CD14-positive monocyte (primary cell): ENCODE results near the gene GUCY2F. TPM values are rescaled to one million over a fixed set of nuclear protein-coding genes. Genes with fewer than 3 reads are reported as not detected.

Experiments
- DNase-seq, 3 donors: peaks; one replicate each; pipeline ENCODE4 v3.0.0-alpha.2; 2011 to 2022
- H2AFZ ChIP-seq: 2 replicates; pipeline ENCODE4 v1.6.0; 2012; ENCODE audit warnings: mild to moderate bottlenecking, low read depth, low read length, inconsistent platforms; ENCODE audit not compliant: insufficient read depth, poor library complexity, severe bottlenecking
- H3K27ac ChIP-seq, 2 donors: 1 replicate in 1 of 2; 2 replicates in 1 of 2; pipeline ENCODE4 v1.5.1; 2012 to 2013; ENCODE audit warnings: low read length in 2 of 2, control low read depth in 1 of 2, inconsistent platforms in 1 of 2, low read depth in 1 of 2, mild to moderate bottlenecking in 1 of 2
- H3K27me3 ChIP-seq, 2 donors: one replicate each; pipeline versions ENCODE4 v1.6.0 to v1.6.1; 2011 to 2013; ENCODE audit warnings: low read length in 2 of 2; ENCODE audit not compliant: control insufficient read depth in 2 of 2, insufficient read depth in 2 of 2
- H3K36me3 ChIP-seq, 2 donors: replicated peaks in 1 of 2; 1 replicate in 1 of 2; 2 replicates in 1 of 2; pipeline versions ENCODE4 v1.5.1 to v1.6.1; 2012 to 2013; ENCODE audit warnings: low read length in 2 of 2, control low read depth in 1 of 2, inconsistent platforms in 1 of 2, mild to moderate bottlenecking in 1 of 2; ENCODE audit not compliant: insufficient read depth in 2 of 2, control insufficient read depth in 1 of 2
- H3K4me1 ChIP-seq, 2 donors: 1 replicate in 1 of 2; 2 replicates in 1 of 2; pipeline versions ENCODE4 v1.5.1 to v1.6.1; 2012 to 2013; ENCODE audit warnings: low read length in 2 of 2, control low read depth in 1 of 2, inconsistent platforms in 1 of 2, mild to moderate bottlenecking in 1 of 2, moderate library complexity in 1 of 2; ENCODE audit not compliant: insufficient read depth in 2 of 2, control insufficient read depth in 1 of 2
- H3K4me2 ChIP-seq: replicated peaks from 2 replicates; pipeline ENCODE3; 2012; ENCODE audit warnings: low read length, moderate library complexity, mild to moderate bottlenecking; ENCODE audit not compliant: poor library complexity, severe bottlenecking; ENCODE audit errors: extremely low read depth
- H3K4me3 ChIP-seq, 3 experiments: fragments of 200-600 bp in 1 of 3; sonication (generic) in 1 of 3; replicated peaks in 1 of 3; 1 replicate in 2 of 3; 2 replicates in 1 of 3; pipeline ENCODE4 v1.5.1; 2011 to 2013; ENCODE audit warnings: low read length in 3 of 3, mild to moderate bottlenecking in 3 of 3, control low read depth in 2 of 3, low read depth in 2 of 3, inconsistent platforms in 1 of 3, moderate library complexity in 1 of 3
- H3K79me2 ChIP-seq: 2 replicates; pipeline ENCODE4 v1.6.0; 2012; ENCODE audit warnings: mild to moderate bottlenecking, control low read depth, inconsistent platforms, low read length, moderate library complexity; ENCODE audit not compliant: insufficient read depth
- H3K9ac ChIP-seq: 2 replicates; pipeline ENCODE4 v1.6.0; 2017; ENCODE audit warnings: low read length, mild to moderate bottlenecking; ENCODE audit not compliant: insufficient read depth, poor library complexity, severe bottlenecking
- H3K9me3 ChIP-seq, 2 donors: replicated peaks in 1 of 2; 1 replicate in 1 of 2; 2 replicates in 1 of 2; pipeline versions ENCODE4 v1.5.1 to v1.6.1; 2012 to 2013; ENCODE audit warnings: low read length in 2 of 2, control low read depth in 1 of 2; ENCODE audit not compliant: control insufficient read depth in 1 of 2, insufficient read depth in 1 of 2
- H4K20me1 ChIP-seq: 2 replicates; pipeline ENCODE4 v1.6.0; 2012; ENCODE audit warnings: mild to moderate bottlenecking, low read length, control low read depth, moderate library complexity; ENCODE audit not compliant: insufficient read depth
- H3K27ac Mint-ChIP-seq, 7 donors: one replicate each; pipeline ENCODE4 v1.8.0; 2020; ENCODE audit warnings: mild to moderate bottlenecking in 7 of 7, mixed read lengths in 7 of 7, moderate library complexity in 6 of 7, inconsistent platforms in 2 of 7
- H3K27me3 Mint-ChIP-seq, 3 donors: one replicate each; pipeline ENCODE4 v1.8.0; 2021 to 2022; ENCODE audit warnings: low read depth in 3 of 3, mild to moderate bottlenecking in 3 of 3, mixed read lengths in 3 of 3, moderate library complexity in 3 of 3, inconsistent platforms in 1 of 3
- H3K36me3 Mint-ChIP-seq, 2 donors: one replicate each; pipeline ENCODE4 v1.8.0; 2020; ENCODE audit warnings: mixed read lengths in 2 of 2, inconsistent platforms in 1 of 2, mild to moderate bottlenecking in 1 of 2
- H3K4me1 Mint-ChIP-seq: one replicate; pipeline ENCODE4 v1.8.0; 2020; ENCODE audit warnings: mild to moderate bottlenecking, mixed read lengths
- H3K4me3 Mint-ChIP-seq, 2 donors: one replicate each; pipeline ENCODE4 v1.8.0; 2020; ENCODE audit warnings: mild to moderate bottlenecking in 2 of 2, mixed read lengths in 2 of 2, moderate library complexity in 1 of 2
- H3K9me3 Mint-ChIP-seq, 7 donors: one replicate each; pipeline ENCODE4 v1.8.0; 2020 to 2022; ENCODE audit warnings: mixed read lengths in 7 of 7, mild to moderate bottlenecking in 6 of 7, moderate library complexity in 6 of 7, inconsistent platforms in 2 of 7
- WGBS: methylation state at CpG from one replicate; pipeline ENCODE4 v1.1.5; 2013; ENCODE audit warnings: missing lambda C conversion rate; ENCODE audit not compliant: insufficient coverage; 5-methylcytosine and 5-hydroxymethylcytosine counted together
- intact Hi-C, 2 donors: fragments of 100-400 bp; cut with micrococcal nuclease; formaldehyde crosslinking; loops; one replicate each; pipeline versions ENCODE4 v1.15.0 to v1.15.1; 2023
- polyA plus RNA-seq, 3 donors: library from polyadenylated mRNA; depleted of rRNA in 1 of 3; unstranded in 2 of 3; stranded (reverse) in 1 of 3; fragments of 300-500 nt in 2 of 3; fragments of >200 nt in 1 of 3; fragmentation: Illumina TruSeq in 2 of 3; gene quantifications; 1 replicate in 2 of 3; 2 replicates in 1 of 3; pipeline ENCODE4 v1.2.3, GENCODE V29; 2012 to 2021
- TF ChIP-seq, protein P1 (sequence below): fragments of 200-600 bp; IDR thresholded peaks from one replicate; pipeline ENCODE4 v1.8.0; 2022; ENCODE audit warnings: antibody characterized with exemption, mild to moderate bottlenecking

GUCY2F gene
- polyA plus RNA-seq, 3 donors, result not detected

- 83% methylated on average over 2 of the region's 3 CpGs for WGBS
- no peak for DNase-seq
- H3K9ac ChIP-seq, result no peak overlapping the region
- H3K4me1 ChIP-seq, result peaks cover 31 to 37% of the 10 kb centered on the region in 2 donors
- Mint-ChIP-seq H3K9me3 (peaks cover 0 to 7% (median 2%) of the 10 kb centered on the region in 7 donors), H3K27ac (peak overlapping the region in 3 of 7 donors; percentile 33 to 63 (median 62)), H3K27me3 (peaks cover 0 to 9% (median 0%) of the 10 kb centered on the region in 3 donors), H3K4me1 (peaks cover 25% of the 10 kb centered on the region), H3K36me3 (no peaks in the 10 kb centered on the region), H3K4me3 (no peak overlapping the region)
- no peaks in the 10 kb centered on the region for H4K20me1 ChIP-seq
- H3K36me3 ChIP-seq, result no peaks in the 10 kb centered on the region
- H3K4me3 ChIP-seq, result no peak overlapping the region
- no peaks in the 10 kb centered on the region for H3K79me2 ChIP-seq
- H2AFZ ChIP-seq, result no peak overlapping the region
- TF ChIP-seq, protein P1, sequence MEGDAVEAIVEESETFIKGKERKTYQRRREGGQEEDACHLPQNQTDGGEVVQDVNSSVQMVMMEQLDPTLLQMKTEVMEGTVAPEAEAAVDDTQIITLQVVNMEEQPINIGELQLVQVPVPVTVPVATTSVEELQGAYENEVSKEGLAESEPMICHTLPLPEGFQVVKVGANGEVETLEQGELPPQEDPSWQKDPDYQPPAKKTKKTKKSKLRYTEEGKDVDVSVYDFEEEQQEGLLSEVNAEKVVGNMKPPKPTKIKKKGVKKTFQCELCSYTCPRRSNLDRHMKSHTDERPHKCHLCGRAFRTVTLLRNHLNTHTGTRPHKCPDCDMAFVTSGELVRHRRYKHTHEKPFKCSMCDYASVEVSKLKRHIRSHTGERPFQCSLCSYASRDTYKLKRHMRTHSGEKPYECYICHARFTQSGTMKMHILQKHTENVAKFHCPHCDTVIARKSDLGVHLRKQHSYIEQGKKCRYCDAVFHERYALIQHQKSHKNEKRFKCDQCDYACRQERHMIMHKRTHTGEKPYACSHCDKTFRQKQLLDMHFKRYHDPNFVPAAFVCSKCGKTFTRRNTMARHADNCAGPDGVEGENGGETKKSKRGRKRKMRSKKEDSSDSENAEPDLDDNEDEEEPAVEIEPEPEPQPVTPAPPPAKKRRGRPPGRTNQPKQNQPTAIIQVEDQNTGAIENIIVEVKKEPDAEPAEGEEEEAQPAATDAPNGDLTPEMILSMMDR, result no peak
- intact Hi-C loops, result no loop called here
- H3K27me3 ChIP-seq, result no peaks in the 10 kb centered on the region
- H3K27ac ChIP-seq, result no peak overlapping the region
- H3K9me3 ChIP-seq, result no peaks in the 10 kb centered on the region
- H3K4me2 ChIP-seq, result no peak overlapping the region
Measured at GRCh38 chrX:109360301-109360700, 121.6 kb downstream of the GUCY2F start.

DNA sequence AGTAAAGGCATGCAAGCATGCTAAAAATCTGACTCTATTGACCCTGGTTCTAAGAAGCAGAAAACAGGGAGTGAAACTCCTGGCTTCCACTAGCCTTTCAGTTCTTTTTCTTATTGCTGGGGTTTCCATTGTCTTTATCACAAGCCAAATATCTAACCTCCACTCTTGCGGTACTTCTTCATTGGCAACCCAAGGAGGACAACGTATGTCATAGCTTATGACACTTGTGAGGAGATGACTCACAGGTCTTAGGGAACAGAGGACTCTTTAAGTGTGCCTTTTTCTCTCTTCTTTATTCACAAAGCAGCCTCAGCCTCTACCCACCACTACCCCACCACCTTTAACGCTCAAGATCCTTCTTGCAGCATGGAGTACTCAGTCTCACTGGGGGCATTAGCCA is 124.2 kb downstream of the GUCY2F start:
- no peak overlapping the region for H2AFZ ChIP-seq
- no peaks in the 10 kb centered on the region for H3K36me3 ChIP-seq
- H3K4me3 ChIP-seq, result no peak overlapping the region
- intact Hi-C loops, result no loop called here
- Mint-ChIP-seq H3K36me3 (no peaks in the 10 kb centered on the region), H3K27me3 (peaks cover 0 to 7% (median 0%) of the 10 kb centered on the region in 3 donors), H3K4me1 (peaks cover 37% of the 10 kb centered on the region), H3K9me3 (peaks cover 0 to 7% (median 2%) of the 10 kb centered on the region in 7 donors), H3K4me3 (no peak overlapping the region), H3K27ac (peak overlapping the region; percentile 33 to 90 (median 76))
- H3K27ac ChIP-seq, result peak overlapping the region in 1 of 2 donors; percentile 29
- peaks cover 35 to 48% of the 10 kb centered on the region in 2 donors for H3K4me1 ChIP-seq
- H4K20me1 ChIP-seq, result no peaks in the 10 kb centered on the region
- WGBS, result no CpG with 5 or more reads among the region's 3 CpGs
- no peaks in the 10 kb centered on the region for H3K27me3 ChIP-seq
- H3K9ac ChIP-seq, result no peak overlapping the region
- TF ChIP-seq, protein P1, result no peak
- DNase-seq, result peak; percentile 46 to 85 (median 58)
- H3K9me3 ChIP-seq, result no peaks in the 10 kb centered on the region
- H3K79me2 ChIP-seq, result no peaks in the 10 kb centered on the region
- H3K4me2 ChIP-seq, result no peak overlapping the region
